ENCODE data around the gene PDE1A. TPM values are rescaled to one million over a fixed set of nuclear protein-coding genes. Genes with fewer than 3 reads are reported as not detected.

PDE1A gene
- total and polyA plus RNA-seq, 2 of the 4 experiments (the other 2 are of a cell fraction), result 0.24 to 0.90 TPM

- Histone ChIP-seq H3K56ac (ENCODE audit: extremely low read depth, insufficient read depth, low read length) (no peak overlapping the region), H2BK5ac (ENCODE audit: low read depth, low read length, poor library complexity, severe bottlenecking) (peak overlapping the region; percentile 24), H3K23ac (ENCODE audit: low read depth, low read length) (no peak overlapping the region), H3K36me3 (ENCODE audit: control insufficient read depth, insufficient read depth, low read length) (no peaks in the 10 kb centered on the region), H2AFZ (replicated peaks; ENCODE audit: low read length, poor library complexity) (no peak overlapping the region), H2BK15ac (ENCODE audit: low read depth, low read length) (no peak overlapping the region), H3K4me2 (ENCODE audit: low read depth, low read length) (no peak overlapping the region), H3K79me1 (ENCODE audit: low read depth in 1 of 2, low read length in 2 of 2) (no peaks in the 10 kb centered on the region), H2AK9ac (replicated peaks; ENCODE audit: low read depth, low read length, poor library complexity) (no peak overlapping the region), H3K4me3 (ENCODE audit: insufficient read depth, low read depth, low read length) (no peak overlapping the region), H3K27me3 (ENCODE audit: control insufficient read depth, insufficient read depth, low read length) (no peaks in the 10 kb centered on the region), H3K4ac (ENCODE audit: low read depth, low read length) (no peak overlapping the region), H3K9ac (ENCODE audit: low read depth, low read length) (no peak overlapping the region), H2AK5ac (ENCODE audit: low read depth, low read length) (no peak overlapping the region), H4K20me1 (ENCODE audit: insufficient read depth, low read length) (no peaks in the 10 kb centered on the region), H3K18ac (ENCODE audit: low read depth, low read length) (no peak overlapping the region), H4K91ac (ENCODE audit: insufficient read depth, low read depth, low read length) (no peak overlapping the region), H3K9me3 (ENCODE audit: control insufficient read depth, insufficient read depth, low read length) (no peaks in the 10 kb centered on the region), H4K5ac (ENCODE audit: low read depth, low read length) (no peak overlapping the region), H4K8ac (ENCODE audit: low read depth in 2 of 2, low read length in 2 of 2) (no peak overlapping the region), H3K27ac (ENCODE audit: insufficient read depth, low read length) (no peak overlapping the region; the same call in 1 of the 2 replicates), H3K14ac (replicated peaks; ENCODE audit: low read depth, low read length) (no peak overlapping the region), H2BK20ac (ENCODE audit: low read depth, low read length) (no peak overlapping the region), H3K4me1 (ENCODE audit: control insufficient read depth, insufficient read depth, low read length) (peaks cover 7% of the 10 kb centered on the region), H2BK120ac (ENCODE audit: low read depth, low read length) (no peak overlapping the region), H3K9me1 (ENCODE audit: insufficient read depth, low read length) (no peaks in the 10 kb centered on the region)
- no TSS peak for BruUV-seq (replicated peaks)
- POLR2A ChIA-PET (ENCODE audit: unreplicated experiment), result no interaction called here
- ATAC-seq (ENCODE audit: low read depth) (peak; percentile 44; the same call in 1 of the 2 replicates), DNase-seq (no peak)
- dilution Hi-C loops (cut with HindIII; ENCODE audit: low sequenced_read_pairs, unreplicated experiment) (no loop called here), in situ Hi-C loops (cut with MboI; ENCODE audit: low sequenced_read_pairs) (no loop called here), intact Hi-C loops (cut with micrococcal nuclease) (no loop called here)
- no CpG with 5 or more reads among the region's 3 CpGs for WGBS, 2 experiments (ENCODE audit: extremely low coverage in 2 of 2, insufficient read length in 1 of 2)
- TF ChIP-seq POLR2A (IDR thresholded peaks at IDR 0.05; ENCODE audit: low read depth, low read length) (no peak), FOS (IDR thresholded peaks at IDR 0.05; ENCODE audit: low read depth, low read length) (no peak), MXI1 (IDR thresholded peaks at IDR 0.05; ENCODE audit: borderline replicate concordance, low read depth, low read length) (no peak), RFX5 (IDR thresholded peaks at IDR 0.05; ENCODE audit: low read depth, low read length) (no peak), BHLHE40 (IDR thresholded peaks at IDR 0.05; ENCODE audit: low read depth, low read length) (no peak)
- TF ChIP-seq, protein P1, sequence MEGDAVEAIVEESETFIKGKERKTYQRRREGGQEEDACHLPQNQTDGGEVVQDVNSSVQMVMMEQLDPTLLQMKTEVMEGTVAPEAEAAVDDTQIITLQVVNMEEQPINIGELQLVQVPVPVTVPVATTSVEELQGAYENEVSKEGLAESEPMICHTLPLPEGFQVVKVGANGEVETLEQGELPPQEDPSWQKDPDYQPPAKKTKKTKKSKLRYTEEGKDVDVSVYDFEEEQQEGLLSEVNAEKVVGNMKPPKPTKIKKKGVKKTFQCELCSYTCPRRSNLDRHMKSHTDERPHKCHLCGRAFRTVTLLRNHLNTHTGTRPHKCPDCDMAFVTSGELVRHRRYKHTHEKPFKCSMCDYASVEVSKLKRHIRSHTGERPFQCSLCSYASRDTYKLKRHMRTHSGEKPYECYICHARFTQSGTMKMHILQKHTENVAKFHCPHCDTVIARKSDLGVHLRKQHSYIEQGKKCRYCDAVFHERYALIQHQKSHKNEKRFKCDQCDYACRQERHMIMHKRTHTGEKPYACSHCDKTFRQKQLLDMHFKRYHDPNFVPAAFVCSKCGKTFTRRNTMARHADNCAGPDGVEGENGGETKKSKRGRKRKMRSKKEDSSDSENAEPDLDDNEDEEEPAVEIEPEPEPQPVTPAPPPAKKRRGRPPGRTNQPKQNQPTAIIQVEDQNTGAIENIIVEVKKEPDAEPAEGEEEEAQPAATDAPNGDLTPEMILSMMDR (conservative IDR thresholded peaks at IDR 0.05; ENCODE audit: low read depth, low read length), result no peak
- CTCF ChIA-PET, result interaction anchor here (0.6 to 1.5 kb wide), 2 partner anchors 348 to 1967 kb away, joined by 3 to 6 read pairs; no protein-coding TSS in a partner anchor
These were observed 336.4 kb downstream of the PDE1A start for GRCh38 chr2:182090486-182090885.

Small RNA genes within 50 kb of the gene (microRNA-seq; reads per million reads assigned to microRNA genes)
- not detected for gene RN7SL267P (ENCODE audit: insufficient read depth, insufficient read length)

Small RNA genes within 50 kb of the gene (small RNA-seq; reads per million reads assigned to genes)
- 0 reads per million in 5 experiments for gene RN7SL267P
